HG02759 (cell line): Measurements from ENCODE around the gene MED31.
"Not testable (repeated sequence)": the region's sequence is repeated elsewhere in the genome, so short reads cannot be mapped to it uniquely, and the experiment has no call there.

ENCODE experiments used
- ATAC-seq: cut with Tn5 transposase; IDR thresholded peaks from one replicate; pipeline ENCODE4 v1.9.1; 2021; ENCODE audit warnings: mild to moderate bottlenecking, moderate library complexity; ENCODE audit not compliant: unreplicated experiment

Gene MED31

DNA sequence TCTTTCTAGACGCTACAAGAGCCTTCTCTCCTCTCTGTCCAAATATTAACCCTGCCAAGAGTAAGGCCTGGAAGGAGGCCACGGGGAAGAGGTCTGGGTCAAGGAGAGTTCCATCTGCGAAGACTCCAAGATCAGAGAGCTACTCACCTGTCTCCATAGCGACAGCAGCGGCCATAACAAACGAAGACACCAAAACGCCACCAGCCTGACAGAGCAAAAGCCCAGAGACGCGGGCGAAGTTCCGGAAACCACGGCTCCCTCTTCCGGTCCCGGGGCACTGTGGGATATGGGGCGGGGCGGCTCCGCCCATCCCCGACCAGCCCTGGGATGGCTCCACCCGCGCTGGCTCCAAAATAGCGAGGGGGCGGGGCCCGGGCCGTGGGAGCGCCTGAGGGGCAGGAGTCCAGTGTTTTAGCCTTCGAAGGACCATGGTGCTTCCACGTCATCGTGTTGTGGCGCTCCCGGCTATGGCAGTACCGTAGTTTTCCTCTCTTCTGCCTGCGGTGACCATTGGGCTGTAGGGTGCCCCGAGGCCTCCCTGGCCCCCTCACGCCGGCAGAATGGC, at the start of gene MED31, which contains the start of gene C17orf100:
Gene MED31, minus strand, starts transcription at position 252 of the 565 bp plus-strand sequence. Its CDS starts 77 bp downstream, at position 175.
Gene C17orf100, plus strand, starts transcription at position 409 of the 565 bp plus-strand sequence. Its CDS starts 152 bp downstream, at position 561.
- peak; percentile 95 for ATAC-seq

- no peak for ATAC-seq
These were observed 49.5 kb upstream of the MED31 start for GRCh38 chr17:6700948-6701307.

- no peak for ATAC-seq
These were observed 48.9 kb upstream of the MED31 start for GRCh38 chr17:6699997-6700947.

DNA sequence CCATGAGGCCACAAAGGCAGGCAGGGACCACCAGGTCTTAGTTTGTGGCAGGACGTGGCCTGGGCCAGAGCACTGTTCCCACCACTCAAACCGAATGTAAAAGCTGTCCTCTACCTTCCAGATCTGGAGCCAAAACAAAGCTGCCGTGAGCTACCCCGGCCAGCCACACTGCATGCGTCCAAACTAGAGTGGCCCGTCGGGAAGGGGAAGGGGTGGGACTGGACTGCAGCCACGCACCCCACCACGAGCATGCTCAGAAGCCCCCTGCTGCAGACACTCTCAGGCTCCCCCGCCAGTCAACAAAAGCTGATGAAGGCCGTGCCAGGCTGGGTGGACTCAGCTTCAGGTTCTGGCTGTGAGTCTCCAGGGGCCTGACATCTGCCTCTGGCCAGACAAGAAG, 46.6 kb upstream of the MED31 start:
- ATAC-seq = no peak

DNA sequence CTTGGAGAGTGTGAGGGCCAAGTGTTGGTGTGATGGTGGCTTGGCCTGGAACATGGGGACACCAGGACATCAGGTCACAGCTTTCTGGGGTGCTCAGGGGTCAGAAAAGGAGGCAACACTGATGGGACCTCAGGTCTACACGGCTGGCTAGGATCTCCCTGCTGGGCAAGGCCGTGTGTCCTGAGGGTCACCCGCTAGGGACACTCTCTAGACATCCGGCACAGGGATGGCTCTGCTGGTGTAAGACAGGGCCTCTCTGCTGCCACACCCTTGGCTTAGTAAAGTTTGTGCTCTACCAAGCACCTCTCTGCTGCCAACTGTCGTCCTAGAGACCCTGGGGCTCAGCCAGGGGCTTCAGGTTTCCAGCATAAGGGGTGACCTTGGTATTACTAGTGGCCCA, 45.5 kb upstream of the MED31 start:
- ATAC-seq = no peak

GRCh38 chr17:6695565-6695964, 44.2 kb upstream of the MED31 start:
- no peak for ATAC-seq

GRCh38 chr17:6695051-6695450, 43.6 kb upstream of the MED31 start:
- no peak for ATAC-seq

- not testable (repeated sequence) for ATAC-seq
These were observed 40.6 kb upstream of the MED31 start for GRCh38 chr17:6691958-6692357.

GRCh38 chr17:6691546-6691945, 40.1 kb upstream of the MED31 start:
- ATAC-seq = no peak

GRCh38 chr17:6690641-6691040, 39.2 kb upstream of the MED31 start:
- ATAC-seq = no peak

DNA sequence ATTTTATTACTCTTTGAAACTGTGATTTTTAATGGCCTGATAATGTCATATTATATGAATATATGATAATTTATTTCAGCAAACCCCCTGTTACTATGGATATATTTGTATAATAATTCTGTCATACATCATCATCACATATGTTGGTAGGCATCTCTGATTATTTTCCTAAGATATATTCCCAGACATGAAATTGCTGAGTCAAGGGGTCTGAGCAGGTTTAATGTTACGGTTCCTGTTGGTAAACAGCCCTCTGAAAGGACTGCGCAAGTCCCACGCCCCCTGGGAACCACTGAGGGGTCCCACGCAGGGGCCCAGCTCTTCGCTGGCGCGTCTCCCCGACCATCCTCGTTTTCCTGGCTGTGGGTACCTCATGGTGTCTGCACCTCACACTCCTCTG, 37.5 kb upstream of the MED31 start:
- ATAC-seq = no peak

- ATAC-seq = no peak
These were observed 34.6 kb upstream of the MED31 start for GRCh38 chr17:6686026-6686425.

- no peak for ATAC-seq
These were observed 33.7 kb upstream of the MED31 start for GRCh38 chr17:6684881-6685767.

- no peak for ATAC-seq
These were observed 33.0 kb upstream of the MED31 start for GRCh38 chr17:6684460-6684783.

- ATAC-seq = no peak
These were observed 32.5 kb upstream of the MED31 start for GRCh38 chr17:6683730-6684459.

- ATAC-seq = no peak
These were observed 31.8 kb upstream of the MED31 start for GRCh38 chr17:6683081-6683684.

- no peak for ATAC-seq
These were observed 30.9 kb upstream of the MED31 start for GRCh38 chr17:6682339-6682738.

GRCh38 chr17:6681671-6682070, 30.3 kb upstream of the MED31 start:
- ATAC-seq = no peak

DNA sequence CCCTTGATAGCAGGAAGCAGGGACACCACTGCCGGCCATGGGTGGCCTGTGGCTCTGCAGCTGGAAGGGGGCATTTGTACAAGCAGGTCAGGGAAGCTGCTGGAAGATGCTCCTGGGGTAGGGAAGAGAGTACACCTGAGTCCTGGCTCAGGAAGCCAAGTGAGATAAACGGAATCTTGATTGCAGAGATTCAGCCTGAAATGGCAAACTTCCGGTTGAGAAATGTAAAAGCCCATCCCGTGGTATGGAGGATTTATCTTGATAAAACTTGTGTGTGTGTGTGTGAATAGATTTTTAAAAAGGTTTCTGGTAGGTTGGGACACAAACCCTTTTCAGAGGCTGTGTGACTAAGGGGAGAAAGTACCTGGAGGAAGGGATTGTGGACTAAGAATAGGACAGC, 29.8 kb upstream of the MED31 start:
- no peak for ATAC-seq

DNA sequence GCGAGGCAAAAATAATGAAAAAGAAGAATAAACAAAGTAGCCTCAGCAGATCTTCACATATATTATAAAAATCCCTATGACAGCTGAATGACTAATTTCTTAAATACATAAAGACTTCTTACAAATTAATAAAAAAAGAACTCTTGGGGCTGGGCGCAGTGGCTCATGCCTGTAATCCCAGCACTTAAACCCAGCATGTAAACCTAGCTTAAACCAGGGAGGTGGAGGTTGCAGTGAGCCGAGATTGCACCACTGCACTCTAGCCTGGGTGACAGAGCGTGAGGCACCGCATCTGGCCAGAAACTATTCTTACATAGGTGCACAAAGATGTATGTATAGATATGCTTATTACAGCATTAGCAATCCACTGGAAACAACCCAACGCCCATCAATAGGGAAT, 27.8 kb upstream of the MED31 start:
- no peak for ATAC-seq
